ENCODE data around the gene CXCL8. TPM values are rescaled to one million over a fixed set of nuclear protein-coding genes. Genes with fewer than 3 reads are reported as not detected.

CXCL8 gene
- polyA plus RNA-seq, 1 donor from 2014 or later: not detected

- no peak overlapping the region for H3K9ac ChIP-seq (ENCODE audit: low read length)
- H3K4me3 ChIP-seq (ENCODE audit: low read length): no peak overlapping the region
- no peak overlapping the region for H2AFZ ChIP-seq (ENCODE audit: low read depth, low read length)
- H3K4me2 ChIP-seq (ENCODE audit: low read length): no peak overlapping the region
- H3K9me2 ChIP-seq (ENCODE audit: insufficient read depth, low read length): no peaks in the 10 kb centered on the region
- H4K20me1 ChIP-seq (ENCODE audit: insufficient read depth): no peaks in the 10 kb centered on the region
- H3K9me3 ChIP-seq (ENCODE audit: low read length): no peaks in the 10 kb centered on the region
- H3F3A ChIP-seq (ENCODE audit: insufficient read depth, low read length, poor library complexity, severe bottlenecking): no peaks in the 10 kb centered on the region
- H3K36me3 ChIP-seq (ENCODE audit: insufficient read depth, low read length): no peaks in the 10 kb centered on the region
- no peaks in the 10 kb centered on the region for H3K27me3 ChIP-seq (ENCODE audit: insufficient read depth, low read depth, low read length)
- H3K27ac ChIP-seq (ENCODE audit: low read length): no peak overlapping the region
- TF ChIP-seq, protein P1, sequence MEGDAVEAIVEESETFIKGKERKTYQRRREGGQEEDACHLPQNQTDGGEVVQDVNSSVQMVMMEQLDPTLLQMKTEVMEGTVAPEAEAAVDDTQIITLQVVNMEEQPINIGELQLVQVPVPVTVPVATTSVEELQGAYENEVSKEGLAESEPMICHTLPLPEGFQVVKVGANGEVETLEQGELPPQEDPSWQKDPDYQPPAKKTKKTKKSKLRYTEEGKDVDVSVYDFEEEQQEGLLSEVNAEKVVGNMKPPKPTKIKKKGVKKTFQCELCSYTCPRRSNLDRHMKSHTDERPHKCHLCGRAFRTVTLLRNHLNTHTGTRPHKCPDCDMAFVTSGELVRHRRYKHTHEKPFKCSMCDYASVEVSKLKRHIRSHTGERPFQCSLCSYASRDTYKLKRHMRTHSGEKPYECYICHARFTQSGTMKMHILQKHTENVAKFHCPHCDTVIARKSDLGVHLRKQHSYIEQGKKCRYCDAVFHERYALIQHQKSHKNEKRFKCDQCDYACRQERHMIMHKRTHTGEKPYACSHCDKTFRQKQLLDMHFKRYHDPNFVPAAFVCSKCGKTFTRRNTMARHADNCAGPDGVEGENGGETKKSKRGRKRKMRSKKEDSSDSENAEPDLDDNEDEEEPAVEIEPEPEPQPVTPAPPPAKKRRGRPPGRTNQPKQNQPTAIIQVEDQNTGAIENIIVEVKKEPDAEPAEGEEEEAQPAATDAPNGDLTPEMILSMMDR (IDR thresholded peaks at IDR 0.05; ENCODE audit: poor library complexity, severe bottlenecking): no peak
- TF ChIP-seq EP300 (conservative IDR thresholded peaks at IDR 0.05; ENCODE audit: poor library complexity, severe bottlenecking) (no peak), MXI1 (conservative IDR thresholded peaks at IDR 0.05; ENCODE audit: poor library complexity, severe bottlenecking) (no peak), RAD21 (conservative IDR thresholded peaks at IDR 0.05) (no peak), TAF1 (IDR thresholded peaks at IDR 0.05; ENCODE audit: low read depth) (no peak), SMC3 (conservative IDR thresholded peaks at IDR 0.05; ENCODE audit: poor library complexity) (no peak), REST (IDR thresholded peaks at IDR 0.05; ENCODE audit: borderline replicate concordance) (no peak), EZH2 (IDR thresholded peaks at IDR 0.05; ENCODE audit: borderline replicate concordance, insufficient read depth, low read length, poor library complexity, severe bottlenecking) (no peak), POLR2AphosphoS5 (IDR thresholded peaks at IDR 0.05) (no peak)
- no peaks in the 10 kb centered on the region for H3K79me2 ChIP-seq (replicated peaks; ENCODE audit: insufficient read depth, low read length)
These were observed 12.2 kb upstream of the CXCL8 start for GRCh38 chr4:73728091-73728741.

DNA sequence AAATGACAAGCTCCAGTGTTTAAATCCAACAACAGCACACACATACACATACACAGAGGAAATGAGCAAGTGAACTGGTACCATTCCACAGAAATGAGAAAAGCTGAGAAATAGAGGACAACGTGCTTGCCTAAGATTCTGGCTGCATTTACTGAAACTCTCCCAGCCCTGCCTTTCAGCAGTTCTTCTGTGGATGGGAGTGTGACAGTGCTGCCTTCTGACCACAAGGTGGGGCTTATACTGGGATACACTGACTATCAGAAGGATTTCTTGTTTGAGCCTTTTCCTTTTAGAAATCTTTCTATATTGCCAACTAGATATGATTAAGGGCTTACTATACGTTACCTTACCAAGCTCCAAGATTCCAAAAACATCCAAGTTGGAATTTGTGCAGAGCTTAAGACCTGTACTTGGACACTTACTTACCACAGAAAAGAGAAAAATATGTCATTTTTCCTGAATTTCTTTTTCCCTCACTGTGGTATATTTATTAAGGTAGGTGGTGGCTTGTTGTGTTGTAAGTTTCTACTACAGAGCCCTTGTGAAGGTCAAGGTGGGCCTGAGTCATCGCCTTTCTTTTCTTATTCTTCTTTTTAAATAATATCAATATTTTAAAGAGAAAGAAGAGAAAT is 10.7 kb upstream of the CXCL8 start:
- Histone ChIP-seq H3K27ac (ENCODE audit: low read length) (no peak overlapping the region), H4K20me1 (ENCODE audit: insufficient read depth) (no peaks in the 10 kb centered on the region), H3K4me2 (ENCODE audit: low read length) (no peak overlapping the region), H3K79me2 (replicated peaks; ENCODE audit: insufficient read depth, low read length) (no peaks in the 10 kb centered on the region), H3K9me2 (ENCODE audit: insufficient read depth, low read length) (no peaks in the 10 kb centered on the region), H2AFZ (ENCODE audit: low read depth, low read length) (no peak overlapping the region), H3K27me3 (ENCODE audit: insufficient read depth, low read depth, low read length) (no peaks in the 10 kb centered on the region), H3K9ac (ENCODE audit: low read length) (no peak overlapping the region), H3F3A (ENCODE audit: insufficient read depth, low read length, poor library complexity, severe bottlenecking) (no peaks in the 10 kb centered on the region), H3K4me3 (ENCODE audit: low read length) (no peak overlapping the region), H3K36me3 (ENCODE audit: insufficient read depth, low read length) (no peaks in the 10 kb centered on the region), H3K9me3 (ENCODE audit: low read length) (no peaks in the 10 kb centered on the region)
- TF ChIP-seq, protein P1 (IDR thresholded peaks at IDR 0.05; ENCODE audit: poor library complexity, severe bottlenecking): peak; percentile 79
- TF ChIP-seq TAF1 (IDR thresholded peaks at IDR 0.05; ENCODE audit: low read depth) (no peak), MXI1 (conservative IDR thresholded peaks at IDR 0.05; ENCODE audit: poor library complexity, severe bottlenecking) (no peak), SMC3 (conservative IDR thresholded peaks at IDR 0.05; ENCODE audit: poor library complexity) (peak; percentile 85), RAD21 (conservative IDR thresholded peaks at IDR 0.05) (peak; percentile 75)

Measured in neural cell (in vitro differentiated cells).